ENCODE results near the gene NEK6. TPM values are rescaled to one million over a fixed set of nuclear protein-coding genes. Genes with fewer than 3 reads are reported as not detected.

NEK6 gene
- total and polyA plus RNA-seq, 10 of the 15 experiments (the other 5 are each of a cell fraction or from before 2014, with no cell fraction given) = 31.3 to 161 (median 89.2) TPM

GRCh38 chr9:124209774-124210173 is 48.0 kb upstream of the NEK6 start:
- peak overlapping the region; percentile 22; the same call in 1 of the 2 replicates for H3K4me2 ChIP-seq (ENCODE audit: control insufficient read depth, insufficient read depth)
- H3K9me3 ChIP-seq (replicated peaks; ENCODE audit: control insufficient read depth, insufficient read depth, low read length) = peaks cover 4% of the 10 kb centered on the region; the same call in 2 of the 3 replicates
- ChIA-PET POLR2A (interaction anchor here (1.0 to 3.3 kb wide), 7 partner anchors 9 to 77 kb away, joined by 3 to 21 read pairs (median 5); no protein-coding TSS in a partner anchor), SMC1A (ENCODE audit: uncharacterized antibody, unreplicated experiment) (interaction anchor here (0.8 to 13.1 kb wide), 15 partner anchors 8 to 269 kb away, joined by 3 to 249 read pairs (median 4); partner anchors contain the start of gene NEK6), CTCF (interaction anchor here (1.2 to 2.8 kb wide), 5 partner anchors 10 to 47 kb away, joined by 4 to 14 read pairs (median 6); no protein-coding TSS in a partner anchor), RAD21 (ENCODE audit: unreplicated experiment) (interaction anchor here (0.7 to 16.1 kb wide), 12 partner anchors 8 to 82 kb away, joined by 3 to 293 read pairs (median 7); no protein-coding TSS in a partner anchor)
- no TSS peak for BruUV-seq (replicated peaks)
- no peaks in the 10 kb centered on the region for H4K20me1 ChIP-seq (ENCODE audit: control insufficient read depth, insufficient read depth)
- DNase-seq (ENCODE audit: low read depth, low spot score) = no peak
- H3K4me1 ChIP-seq (ENCODE audit: control insufficient read depth, insufficient read depth, low read length) = peaks cover 63% of the 10 kb centered on the region
- 45% methylated on average over 2 of the region's 2 CpGs for WGBS (ENCODE audit: insufficient coverage, insufficient replicate concordance, low lambda C conversion rate, missing lambda C conversion rate)
- no peak for TF ChIP-seq SKIL (IDR thresholded peaks at IDR 0.05; ENCODE audit: low read depth, poor library complexity, severe bottlenecking)
- no peak for TF ChIP-seq RAD51 (IDR thresholded peaks at IDR 0.05)
- no peak for TF ChIP-seq DPF2 (IDR thresholded peaks at IDR 0.05)
- TF ChIP-seq ATF2 (IDR thresholded peaks at IDR 0.05; ENCODE audit: low read length) = no peak
- TF ChIP-seq E2F8 (IDR thresholded peaks at IDR 0.05; ENCODE audit: low read depth, partially characterized antibody) = no peak
- no peak overlapping the region for H2AFZ ChIP-seq (ENCODE audit: control insufficient read depth, low read depth, low read length)
- peak overlapping the region; percentile 33 for H3K27ac ChIP-seq (ENCODE audit: control insufficient read depth, insufficient read depth)
- H3K36me3 ChIP-seq (ENCODE audit: control insufficient read depth in 2 of 2, insufficient read depth in 2 of 2, low read length in 1 of 2) = no peaks in the 10 kb centered on the region
- ATAC-seq = no peak
- in situ Hi-C loops (cut with MboI) = loop anchor here (25.0 kb wide), 1 partner anchor 1428 kb away; no protein-coding TSS in a partner anchor
- no peaks in the 10 kb centered on the region for H3K27me3 ChIP-seq (replicated peaks in 1 of 2; ENCODE audit: control insufficient read depth in 2 of 2, insufficient read depth in 2 of 2, low read length in 1 of 2)
- H3K9ac ChIP-seq (ENCODE audit: control insufficient read depth, insufficient read depth, low read length) = no peak overlapping the region
- intact Hi-C loops (cut with micrococcal nuclease; ENCODE audit: unreplicated experiment) = no loop called here
- no peak overlapping the region for H3K4me3 ChIP-seq
- H3K79me2 ChIP-seq (ENCODE audit: control insufficient read depth, insufficient read depth, low read length) = no peaks in the 10 kb centered on the region
- no peak for FAIRE-seq

Measured in GM12878 (cell line).